Measurements from ENCODE around the gene SPATA19.

DNA sequence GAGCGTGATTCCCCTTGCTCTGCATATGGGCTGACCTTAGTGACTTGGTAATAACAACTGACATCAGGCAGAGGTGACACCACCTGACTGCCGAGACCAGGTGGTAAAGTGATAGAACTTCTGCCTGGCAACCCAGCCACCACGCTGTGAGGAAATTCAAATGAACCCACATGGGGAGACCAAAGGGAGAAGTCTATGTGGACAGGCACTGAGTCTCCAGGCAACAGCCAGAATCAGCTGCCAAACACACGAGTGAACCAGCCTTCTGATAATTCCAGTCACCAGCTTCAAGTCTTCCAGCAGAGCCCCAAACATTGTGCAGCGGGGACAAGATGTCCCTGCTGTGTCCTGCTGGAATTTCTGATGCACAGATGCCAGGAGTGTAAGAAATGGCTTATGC, 29.7 kb downstream of the SPATA19 start:
- TF ChIP-seq POLR2A (IDR thresholded peaks at IDR 0.05) (no peak), POLR2AphosphoS5 (IDR thresholded peaks at IDR 0.05; ENCODE audit: insufficient read depth in 1 of 2, low read depth in 1 of 2) (no peak)
